Chondrocyte (in vitro differentiated cells): ENCODE measurements around the gene GSK3B. TPM values are rescaled to one million over a fixed set of nuclear protein-coding genes. Genes with fewer than 3 reads are reported as not detected.

Source experiments
- DNase-seq: peaks from one replicate; pipeline ENCODE4 v3.0.0; 2021; ENCODE audit warnings: mixed read lengths, low spot score
- H3K27ac Mint-ChIP-seq: one replicate; pipeline ENCODE4 v1.8.0; 2021; ENCODE audit warnings: mild to moderate bottlenecking, moderate library complexity, mixed read lengths; ENCODE audit not compliant: unreplicated experiment
- H3K27me3 Mint-ChIP-seq: 2 replicates; pipeline ENCODE4 v1.8.0; 2021; ENCODE audit warnings: low read depth, mixed read lengths
- H3K36me3 Mint-ChIP-seq: 2 replicates; pipeline ENCODE4 v1.8.0; 2021; ENCODE audit warnings: low read depth, mixed read lengths
- H3K4me1 Mint-ChIP-seq: 2 replicates; pipeline ENCODE4 v1.8.0; 2021; ENCODE audit warnings: low read depth, mild to moderate bottlenecking, mixed read lengths
- H3K4me3 Mint-ChIP-seq: one replicate; pipeline ENCODE4 v1.8.0; 2021; ENCODE audit warnings: mild to moderate bottlenecking, moderate library complexity, mixed read lengths; ENCODE audit not compliant: unreplicated experiment
- H3K9me3 Mint-ChIP-seq: 2 replicates; pipeline ENCODE4 v1.8.0; 2021; ENCODE audit warnings: low read depth, mixed read lengths
- total RNA-seq: library from RNA; stranded (reverse); gene quantifications from 3 replicates; pipeline ENCODE4 v1.2.1, GENCODE V29; 2021
- TF ChIP-seq, protein P1 (sequence below): fragments of 200-600 bp; sonication (generic); IDR thresholded peaks from 2 replicates; pipeline ENCODE4 v1.5.0; 2021; ENCODE audit warnings: antibody characterized with exemption, mild to moderate bottlenecking, moderate library complexity

The GSK3B gene
- total RNA-seq, 1 donor from 2014 or later, result 73.0 TPM

GRCh38 chr3:119817583-119818363 lies 276.5 kb downstream of the GSK3B start:
- TF ChIP-seq, protein P1, sequence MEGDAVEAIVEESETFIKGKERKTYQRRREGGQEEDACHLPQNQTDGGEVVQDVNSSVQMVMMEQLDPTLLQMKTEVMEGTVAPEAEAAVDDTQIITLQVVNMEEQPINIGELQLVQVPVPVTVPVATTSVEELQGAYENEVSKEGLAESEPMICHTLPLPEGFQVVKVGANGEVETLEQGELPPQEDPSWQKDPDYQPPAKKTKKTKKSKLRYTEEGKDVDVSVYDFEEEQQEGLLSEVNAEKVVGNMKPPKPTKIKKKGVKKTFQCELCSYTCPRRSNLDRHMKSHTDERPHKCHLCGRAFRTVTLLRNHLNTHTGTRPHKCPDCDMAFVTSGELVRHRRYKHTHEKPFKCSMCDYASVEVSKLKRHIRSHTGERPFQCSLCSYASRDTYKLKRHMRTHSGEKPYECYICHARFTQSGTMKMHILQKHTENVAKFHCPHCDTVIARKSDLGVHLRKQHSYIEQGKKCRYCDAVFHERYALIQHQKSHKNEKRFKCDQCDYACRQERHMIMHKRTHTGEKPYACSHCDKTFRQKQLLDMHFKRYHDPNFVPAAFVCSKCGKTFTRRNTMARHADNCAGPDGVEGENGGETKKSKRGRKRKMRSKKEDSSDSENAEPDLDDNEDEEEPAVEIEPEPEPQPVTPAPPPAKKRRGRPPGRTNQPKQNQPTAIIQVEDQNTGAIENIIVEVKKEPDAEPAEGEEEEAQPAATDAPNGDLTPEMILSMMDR, result no peak
- Mint-ChIP-seq H3K4me1 (no peaks in the 10 kb centered on the region), H3K36me3 (no peaks in the 10 kb centered on the region), H3K4me3 (no peak overlapping the region), H3K27me3 (no peaks in the 10 kb centered on the region), H3K27ac (no peak overlapping the region), H3K9me3 (no peaks in the 10 kb centered on the region)
- DNase-seq, result no peak

GRCh38 chr3:119817071-119817470 lies 277.2 kb downstream of the GSK3B start:
- Mint-ChIP-seq H3K27me3 (no peaks in the 10 kb centered on the region), H3K4me1 (no peaks in the 10 kb centered on the region), H3K27ac (no peak overlapping the region), H3K9me3 (no peaks in the 10 kb centered on the region), H3K36me3 (no peaks in the 10 kb centered on the region), H3K4me3 (no peak overlapping the region)
- TF ChIP-seq, protein P1, result no peak
- DNase-seq, result no peak

GRCh38 chr3:119815716-119816115 lies 278.5 kb downstream of the GSK3B start:
- no peaks in the 10 kb centered on the region for H3K4me1 Mint-ChIP-seq
- TF ChIP-seq, protein P1, result no peak
- H3K27ac Mint-ChIP-seq, result no peak overlapping the region
- no peaks in the 10 kb centered on the region for H3K9me3 Mint-ChIP-seq
- no peak overlapping the region for H3K4me3 Mint-ChIP-seq
- no peak for DNase-seq
- no peaks in the 10 kb centered on the region for H3K27me3 Mint-ChIP-seq
- H3K36me3 Mint-ChIP-seq, result no peaks in the 10 kb centered on the region

DNA sequence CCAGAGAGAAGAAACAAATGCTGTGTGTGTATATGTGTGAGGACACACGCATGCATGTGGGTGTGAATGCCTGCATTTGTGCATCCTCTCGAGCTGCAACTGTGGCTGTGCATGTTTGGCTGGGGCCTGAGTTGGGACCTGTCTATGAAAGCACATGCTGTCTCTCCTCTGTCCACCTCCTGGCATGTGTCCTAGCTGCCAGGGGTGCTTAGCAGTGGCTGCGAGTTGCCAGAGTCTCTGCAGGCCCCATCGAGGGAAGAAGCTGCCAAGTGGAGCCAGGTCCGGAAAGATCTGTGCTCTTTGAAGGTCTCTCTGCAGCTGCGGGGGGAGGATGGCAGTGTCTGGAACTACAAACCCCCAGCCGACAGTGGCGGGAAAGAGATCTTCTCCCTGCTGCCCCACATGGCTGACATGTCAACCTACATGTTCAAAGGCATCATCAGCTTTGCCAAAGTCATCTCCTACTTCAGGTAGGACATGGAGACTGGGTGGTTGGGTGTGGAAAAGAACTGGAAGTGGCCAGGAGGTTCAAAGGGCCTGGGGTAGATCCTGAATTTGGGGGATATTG lies 281.7 kb downstream of the GSK3B start:
- no peak overlapping the region for H3K27ac Mint-ChIP-seq
- H3K36me3 Mint-ChIP-seq, result no peaks in the 10 kb centered on the region
- H3K27me3 Mint-ChIP-seq, result no peaks in the 10 kb centered on the region
- TF ChIP-seq, protein P1, result no peak
- H3K4me3 Mint-ChIP-seq, result no peak overlapping the region
- DNase-seq, result no peak
- no peaks in the 10 kb centered on the region for H3K9me3 Mint-ChIP-seq
- no peaks in the 10 kb centered on the region for H3K4me1 Mint-ChIP-seq

DNA sequence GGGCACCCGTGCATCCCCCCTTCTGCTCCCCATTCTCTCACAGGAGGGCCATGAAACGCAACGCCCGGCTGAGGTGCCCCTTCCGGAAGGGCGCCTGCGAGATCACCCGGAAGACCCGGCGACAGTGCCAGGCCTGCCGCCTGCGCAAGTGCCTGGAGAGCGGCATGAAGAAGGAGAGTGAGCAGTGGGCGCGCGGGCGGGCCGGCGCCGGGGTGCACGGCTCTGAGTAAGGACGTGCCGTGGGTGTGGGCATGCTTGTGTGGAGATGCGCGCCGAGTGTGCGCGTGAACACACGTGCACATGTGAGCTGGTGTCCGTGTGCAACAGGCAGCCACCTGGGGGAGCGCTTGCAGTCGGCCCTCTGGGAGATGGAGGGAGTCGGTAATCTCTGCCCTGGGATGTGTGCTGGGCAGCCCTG lies 284.2 kb downstream of the GSK3B start:
- Mint-ChIP-seq H3K9me3 (no peaks in the 10 kb centered on the region), H3K27me3 (no peaks in the 10 kb centered on the region), H3K36me3 (no peaks in the 10 kb centered on the region), H3K27ac (no peak overlapping the region), H3K4me3 (no peak overlapping the region), H3K4me1 (no peaks in the 10 kb centered on the region)
- TF ChIP-seq, protein P1, result no peak
- DNase-seq, result no peak
